Fibroblast of lung (primary cell): ENCODE measurements around the gene COPS4. TPM values are rescaled to one million over a fixed set of nuclear protein-coding genes. Genes with fewer than 3 reads are reported as not detected.

Experiments used
- DNase-seq, 2 donors: peaks; one replicate each; pipeline versions ENCODE4 v3.0.0 to v3.0.0-alpha.2; 2010; ENCODE audit warnings: low read depth in 2 of 2
- H2AFZ ChIP-seq: 2 replicates; pipeline ENCODE4 v1.5.1; 2012; ENCODE audit warnings: low read length, control low read depth, inconsistent platforms
- H3K27ac ChIP-seq: 2 replicates; pipeline ENCODE4 v1.5.1; 2011; ENCODE audit warnings: low read length, control low read depth; ENCODE audit not compliant: insufficient read depth
- H3K27me3 ChIP-seq: 2 replicates; pipeline ENCODE4 v1.5.1; 2011; ENCODE audit warnings: mild to moderate bottlenecking, low read length; ENCODE audit not compliant: control insufficient read depth, insufficient read depth
- H3K36me3 ChIP-seq: 2 replicates; pipeline ENCODE4 v1.5.1; 2011; ENCODE audit warnings: low read length; ENCODE audit not compliant: control insufficient read depth, insufficient read depth
- H3K4me1 ChIP-seq: 2 replicates; pipeline ENCODE4 v1.5.1; 2011; ENCODE audit warnings: low read length; ENCODE audit not compliant: control insufficient read depth, insufficient read depth; ENCODE audit errors: extremely low read depth
- H3K4me2 ChIP-seq: 2 replicates; pipeline ENCODE4 v1.5.1; 2011; ENCODE audit warnings: low read length, control low read depth; ENCODE audit not compliant: insufficient read depth; ENCODE audit errors: extremely low read depth
- H3K4me3 ChIP-seq, 4 experiments: fragments of 200-600 bp in 1 of 4; sonication (generic) in 1 of 4; replicated peaks in 1 of 4; 2 replicates each; pipeline ENCODE4 v1.5.1; 2011 to 2016; ENCODE audit warnings: low read length in 4 of 4, low read depth in 3 of 4, mild to moderate bottlenecking in 3 of 4, control low read depth in 2 of 4, inconsistent platforms in 1 of 4, mixed read lengths in 1 of 4; ENCODE audit not compliant: insufficient read depth in 1 of 4; ENCODE audit errors: control extremely low read depth in 1 of 4
- H3K79me2 ChIP-seq: 2 replicates; pipeline ENCODE4 v1.5.1; 2012; ENCODE audit warnings: mild to moderate bottlenecking, low read length, inconsistent platforms; ENCODE audit not compliant: control insufficient read depth, insufficient read depth
- H3K9ac ChIP-seq: 2 replicates; pipeline ENCODE4 v1.5.1; 2011; ENCODE audit warnings: mild to moderate bottlenecking, low read length, control low read depth; ENCODE audit not compliant: insufficient read depth
- H3K9me3 ChIP-seq: 2 replicates; pipeline ENCODE4 v1.5.1; 2012; ENCODE audit warnings: low read depth, low read length; ENCODE audit not compliant: control insufficient read depth, insufficient read depth
- H4K20me1 ChIP-seq: 2 replicates; pipeline ENCODE4 v1.5.1; 2011; ENCODE audit warnings: low read length; ENCODE audit not compliant: control insufficient read depth, insufficient read depth; ENCODE audit errors: extremely low read depth
- EZH2 ChIP-seq: IDR thresholded peaks from 2 replicates; pipeline ENCODE4 v1.5.1; 2012; ENCODE audit warnings: low read length, control low read depth, mild to moderate bottlenecking; ENCODE audit errors: missing control alignments
- polyA plus RNA-seq, 2 donors: library from polyadenylated mRNA; depleted of rRNA in 1 of 2; stranded (reverse) in 1 of 2; unstranded in 1 of 2; fragments of >200 nt; gene quantifications; 2 replicates each; pipeline ENCODE4 v1.2.1, GENCODE V29; 2011 to 2012; ENCODE audit warnings: missing spikeins in 1 of 2
- total RNA-seq: library from RNA; depleted of rRNA; stranded (reverse); fragments of >200 nt; gene quantifications from 2 replicates; pipeline ENCODE4 v1.2.1, GENCODE V29; 2014
- TF ChIP-seq, protein P1 (sequence below), 2 donors: IDR thresholded peaks in 1 of 2; conservative IDR thresholded peaks in 1 of 2; 1 replicate in 1 of 2; 2 replicates in 1 of 2; pipeline ENCODE4 v1.5.1; 2011 to 2012; ENCODE audit warnings: low read length in 2 of 2, control low read depth in 1 of 2, inconsistent platforms in 1 of 2, low read depth in 1 of 2, mild to moderate bottlenecking in 1 of 2

COPS4 gene
- total and polyA plus RNA-seq, 2 donors (not counting 1 experiment from before 2014, with no cell fraction given): 82.3 to 128 TPM

DNA sequence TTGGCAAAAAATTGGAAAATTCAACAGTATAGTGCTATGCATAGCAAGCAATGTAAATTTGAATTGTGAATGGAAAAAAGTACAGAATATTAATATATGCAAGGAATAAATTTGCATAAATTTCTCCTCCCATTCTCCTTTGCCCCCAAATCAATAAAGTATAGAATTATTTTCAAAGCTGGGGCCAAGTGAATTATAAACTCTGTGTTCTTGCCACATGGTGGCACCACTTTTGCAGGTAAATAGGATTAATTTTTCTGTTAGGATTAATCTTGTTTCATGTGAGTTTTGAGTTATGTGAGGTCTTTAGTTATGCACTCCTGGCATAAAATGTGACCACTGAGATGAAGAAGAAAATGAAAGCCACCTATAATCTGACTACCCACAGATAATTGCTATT, 19.9 kb downstream of the COPS4 start:
- H3K27ac ChIP-seq: no peak overlapping the region
- peaks cover 3% of the 10 kb centered on the region for H3K36me3 ChIP-seq
- TF ChIP-seq, protein P1, sequence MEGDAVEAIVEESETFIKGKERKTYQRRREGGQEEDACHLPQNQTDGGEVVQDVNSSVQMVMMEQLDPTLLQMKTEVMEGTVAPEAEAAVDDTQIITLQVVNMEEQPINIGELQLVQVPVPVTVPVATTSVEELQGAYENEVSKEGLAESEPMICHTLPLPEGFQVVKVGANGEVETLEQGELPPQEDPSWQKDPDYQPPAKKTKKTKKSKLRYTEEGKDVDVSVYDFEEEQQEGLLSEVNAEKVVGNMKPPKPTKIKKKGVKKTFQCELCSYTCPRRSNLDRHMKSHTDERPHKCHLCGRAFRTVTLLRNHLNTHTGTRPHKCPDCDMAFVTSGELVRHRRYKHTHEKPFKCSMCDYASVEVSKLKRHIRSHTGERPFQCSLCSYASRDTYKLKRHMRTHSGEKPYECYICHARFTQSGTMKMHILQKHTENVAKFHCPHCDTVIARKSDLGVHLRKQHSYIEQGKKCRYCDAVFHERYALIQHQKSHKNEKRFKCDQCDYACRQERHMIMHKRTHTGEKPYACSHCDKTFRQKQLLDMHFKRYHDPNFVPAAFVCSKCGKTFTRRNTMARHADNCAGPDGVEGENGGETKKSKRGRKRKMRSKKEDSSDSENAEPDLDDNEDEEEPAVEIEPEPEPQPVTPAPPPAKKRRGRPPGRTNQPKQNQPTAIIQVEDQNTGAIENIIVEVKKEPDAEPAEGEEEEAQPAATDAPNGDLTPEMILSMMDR (conservative IDR thresholded peaks at IDR 0.05 in 1 of 2, IDR thresholded peaks at IDR 0.05 in 1 of 2; ENCODE audit: low read depth in 1 of 2, low read length in 2 of 2): peak in 1 of 2 donors; percentile 35
- TF ChIP-seq EZH2: no peak
- no peaks in the 10 kb centered on the region for H3K79me2 ChIP-seq
- H3K9ac ChIP-seq: no peak overlapping the region
- H3K27me3 ChIP-seq: no peaks in the 10 kb centered on the region
- no peak overlapping the region for H2AFZ ChIP-seq
- H3K4me2 ChIP-seq: no peak overlapping the region
- H4K20me1 ChIP-seq: no peaks in the 10 kb centered on the region
- H3K4me1 ChIP-seq: no peaks in the 10 kb centered on the region
- no peaks in the 10 kb centered on the region for H3K9me3 ChIP-seq
- peak; percentile 13 to 45 for DNase-seq
- H3K4me3 ChIP-seq: no peak overlapping the region

- Histone ChIP-seq H3K4me1 (peaks cover 3% of the 10 kb centered on the region), H3K9ac (no peak overlapping the region), H3K4me2 (no peak overlapping the region), H3K4me3 (no peak overlapping the region), H3K27ac (no peak overlapping the region), H3K27me3 (no peaks in the 10 kb centered on the region), H4K20me1 (no peaks in the 10 kb centered on the region), H3K36me3 (peaks cover 1% of the 10 kb centered on the region), H3K9me3 (no peaks in the 10 kb centered on the region), H3K79me2 (no peaks in the 10 kb centered on the region), H2AFZ (no peak overlapping the region)
- TF ChIP-seq EZH2: no peak
- TF ChIP-seq, protein P1 (conservative IDR thresholded peaks at IDR 0.05 in 1 of 2, IDR thresholded peaks at IDR 0.05 in 1 of 2; ENCODE audit: low read depth in 1 of 2, low read length in 2 of 2): no peak
- DNase-seq: no peak
Observed at GRCh38 chr4:83062739-83063138, 27.8 kb downstream of the COPS4 start.

DNA sequence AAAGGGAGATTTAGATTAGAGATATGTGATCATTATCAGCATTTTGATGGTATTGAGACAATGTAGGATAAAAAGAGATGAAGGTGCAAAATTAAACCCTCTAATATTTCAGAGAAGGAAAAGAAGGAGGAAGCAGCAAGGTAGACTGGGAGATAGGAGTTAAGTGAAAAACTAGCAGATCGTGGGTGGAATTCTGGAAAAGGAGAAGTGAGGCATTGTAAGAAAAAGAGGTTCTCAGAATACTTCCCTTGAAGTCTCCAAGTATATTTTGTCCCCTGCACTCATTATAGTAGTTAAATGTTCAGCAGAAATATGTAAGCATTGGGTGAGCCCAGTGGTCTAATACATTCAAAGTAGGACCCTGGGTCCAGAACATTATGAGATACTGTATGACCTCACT, 30.3 kb downstream of the COPS4 start:
- TF ChIP-seq, protein P1 (conservative IDR thresholded peaks at IDR 0.05 in 1 of 2, IDR thresholded peaks at IDR 0.05 in 1 of 2; ENCODE audit: low read depth in 1 of 2, low read length in 2 of 2): no peak
- TF ChIP-seq EZH2: no peak
- H3K4me1 ChIP-seq: peaks cover 3% of the 10 kb centered on the region
- H3K9ac ChIP-seq: no peak overlapping the region
- peaks cover 1% of the 10 kb centered on the region for H3K36me3 ChIP-seq
- no peaks in the 10 kb centered on the region for H3K27me3 ChIP-seq
- no peaks in the 10 kb centered on the region for H4K20me1 ChIP-seq
- DNase-seq: no peak
- H2AFZ ChIP-seq: no peak overlapping the region
- no peaks in the 10 kb centered on the region for H3K79me2 ChIP-seq
- H3K4me2 ChIP-seq: no peak overlapping the region
- H3K9me3 ChIP-seq: no peaks in the 10 kb centered on the region
- H3K4me3 ChIP-seq: no peak overlapping the region
- no peak overlapping the region for H3K27ac ChIP-seq
